ENCODE results near the gene HAUS2. TPM values are rescaled to one million over a fixed set of nuclear protein-coding genes. Genes with fewer than 3 reads are reported as not detected.
A peak's percentile ranks its signal among the peaks of the same experiment; 100 is the strongest.

Gene HAUS2
- total RNA-seq, 1 experiment from 2014 or later: 11.7 TPM

- Mint-ChIP-seq H3K4me1 (ENCODE audit: low read depth, unreplicated experiment) (peaks cover 5% of the 10 kb centered on the region), H3K9me3 (ENCODE audit: low read depth, unreplicated experiment) (no peaks in the 10 kb centered on the region), H3K36me3 (ENCODE audit: insufficient read depth, unreplicated experiment) (peaks cover 17% of the 10 kb centered on the region), H3K27me3 (ENCODE audit: unreplicated experiment) (peaks cover 44% of the 10 kb centered on the region), H3K4me3 (ENCODE audit: low read depth, unreplicated experiment) (peak overlapping the region; percentile 76), H3K27ac (ENCODE audit: unreplicated experiment) (no peak overlapping the region)
- no peak for DNase-seq
- CTCF ChIA-PET: no interaction called here
- BruUV-seq (replicated peaks): no TSS peak
- intact Hi-C loops (cut with micrococcal nuclease; ENCODE audit: unreplicated experiment): no loop called here
- no peak for TF ChIP-seq CTCF (IDR thresholded peaks at IDR 0.05; ENCODE audit: unreplicated experiment)
These were observed 27.5 kb downstream of the HAUS2 start for GRCh38 chr15:42576040-42576594.

- Mint-ChIP-seq H3K27me3 (ENCODE audit: unreplicated experiment) (peaks cover 50% of the 10 kb centered on the region), H3K4me1 (ENCODE audit: low read depth, unreplicated experiment) (peaks cover 9% of the 10 kb centered on the region), H3K36me3 (ENCODE audit: insufficient read depth, unreplicated experiment) (peaks cover 17% of the 10 kb centered on the region), H3K27ac (ENCODE audit: unreplicated experiment) (no peak overlapping the region), H3K4me3 (ENCODE audit: low read depth, unreplicated experiment) (no peak overlapping the region), H3K9me3 (ENCODE audit: low read depth, unreplicated experiment) (no peaks in the 10 kb centered on the region)
- intact Hi-C loops (cut with micrococcal nuclease; ENCODE audit: unreplicated experiment): no loop called here
- BruUV-seq (replicated peaks): no TSS peak
- CTCF ChIA-PET: no interaction called here
- TF ChIP-seq CTCF (IDR thresholded peaks at IDR 0.05; ENCODE audit: unreplicated experiment): no peak
- DNase-seq: no peak
These were observed 28.1 kb downstream of the HAUS2 start for GRCh38 chr15:42576776-42577175.

- H3K4me1 Mint-ChIP-seq (ENCODE audit: low read depth, unreplicated experiment): peaks cover 9% of the 10 kb centered on the region
- intact Hi-C loops (cut with micrococcal nuclease; ENCODE audit: unreplicated experiment): no loop called here
- H3K27ac Mint-ChIP-seq (ENCODE audit: unreplicated experiment): no peak overlapping the region
- no peaks in the 10 kb centered on the region for H3K9me3 Mint-ChIP-seq (ENCODE audit: low read depth, unreplicated experiment)
- CTCF ChIA-PET: interaction anchor here (0.7 kb wide), 1 partner anchor 237 kb away, joined by 3 read pairs; no protein-coding TSS in a partner anchor
- no peak for DNase-seq
- no TSS peak for BruUV-seq (replicated peaks)
- peaks cover 54% of the 10 kb centered on the region for H3K27me3 Mint-ChIP-seq (ENCODE audit: unreplicated experiment)
- H3K4me3 Mint-ChIP-seq (ENCODE audit: low read depth, unreplicated experiment): no peak overlapping the region
- TF ChIP-seq CTCF (IDR thresholded peaks at IDR 0.05; ENCODE audit: unreplicated experiment): no peak
- peaks cover 17% of the 10 kb centered on the region for H3K36me3 Mint-ChIP-seq (ENCODE audit: insufficient read depth, unreplicated experiment)
These were observed 28.9 kb downstream of the HAUS2 start for GRCh38 chr15:42577514-42578031.

GRCh38 chr15:42578984-42579537 lies 30.4 kb downstream of the HAUS2 start:
- Mint-ChIP-seq H3K4me3 (ENCODE audit: low read depth, unreplicated experiment) (no peak overlapping the region), H3K27me3 (ENCODE audit: unreplicated experiment) (peaks cover 66% of the 10 kb centered on the region)

More at GRCh38 chr15:42578984-42579537, 30.4 kb downstream of the HAUS2 start:
- peaks cover 9% of the 10 kb centered on the region for H3K4me1 Mint-ChIP-seq (ENCODE audit: low read depth, unreplicated experiment)
- CTCF ChIA-PET: no interaction called here
- no peaks in the 10 kb centered on the region for H3K9me3 Mint-ChIP-seq (ENCODE audit: low read depth, unreplicated experiment)
- intact Hi-C loops (cut with micrococcal nuclease; ENCODE audit: unreplicated experiment): no loop called here
- H3K27ac Mint-ChIP-seq (ENCODE audit: unreplicated experiment): no peak overlapping the region
- no TSS peak for BruUV-seq (replicated peaks)
- DNase-seq: no peak
- H3K36me3 Mint-ChIP-seq (ENCODE audit: insufficient read depth, unreplicated experiment): peaks cover 17% of the 10 kb centered on the region
- no peak for TF ChIP-seq CTCF (IDR thresholded peaks at IDR 0.05; ENCODE audit: unreplicated experiment)
